T-cell (primary cell): Measurements from ENCODE around the gene SRI. TPM values are rescaled to one million over a fixed set of nuclear protein-coding genes. Genes with fewer than 3 reads are reported as not detected.

ENCODE experiments used
- ATAC-seq, 4 experiments: fragments of 200-7000 bp in 3 of 4; fragments of 150-1000 bp in 1 of 4; cut with Tn5 transposase; replicated peaks in 1 of 4; 1 replicate in 3 of 4; 2 replicates in 1 of 4; pipeline ENCODE4 v1.10.0; 2021; ENCODE audit warnings: moderate library complexity in 3 of 4, mild to moderate bottlenecking in 2 of 4, moderate number of reproducible peaks in 1 of 4
- CTCF ChIA-PET, 2 donors: fragments of 300-600 bp; sonication (Branson Sonifier 250); formaldehyde crosslinking; loops; one replicate each; lab custom pipeline; 2022; ENCODE audit warnings: antibody characterized with exemption in 2 of 2; lab: Charles Lee
- POLR2A ChIA-PET, 2 donors: fragments of 300-600 bp; sonication (Branson Sonifier 250); formaldehyde crosslinking; loops; one replicate each; lab custom pipeline; 2022; ENCODE audit warnings: antibody characterized with exemption in 2 of 2; lab: Charles Lee
- DNase-seq, 35 experiments: peaks; one replicate each; pipeline versions ENCODE4 v3.0.0 to v3.0.0-alpha.2; 2013 to 2023
- H3K27ac ChIP-seq: one replicate; pipeline ENCODE4 v1.5.1; 2013; ENCODE audit warnings: low read length
- H3K27me3 ChIP-seq, 2 experiments: replicated peaks in 1 of 2; 1 replicate in 1 of 2; 2 replicates in 1 of 2; pipeline versions ENCODE4 v1.6.1 to v1.7.0; 2013; ENCODE audit warnings: low read length in 1 of 2, mixed read lengths in 1 of 2; ENCODE audit not compliant: control insufficient read depth in 2 of 2, insufficient read depth in 2 of 2; ENCODE audit errors: extremely low read depth in 1 of 2
- H3K36me3 ChIP-seq, 2 donors: 1 replicate in 1 of 2; 2 replicates in 1 of 2; pipeline versions ENCODE4 v1.6.1 to v1.7.0; 2013; ENCODE audit warnings: low read length in 1 of 2; ENCODE audit not compliant: control insufficient read depth in 2 of 2, insufficient read depth in 1 of 2; ENCODE audit errors: extremely low read depth in 1 of 2
- H3K4me1 ChIP-seq, 2 experiments: 1 replicate in 1 of 2; 2 replicates in 1 of 2; pipeline versions ENCODE4 v1.6.1 to v1.7.0; 2013; ENCODE audit warnings: low read length in 2 of 2, mixed read lengths in 1 of 2; ENCODE audit not compliant: insufficient read depth in 2 of 2, control insufficient read depth in 1 of 2; ENCODE audit errors: extremely low read depth in 1 of 2
- H3K4me3 ChIP-seq, 2 donors: 1 replicate in 1 of 2; 2 replicates in 1 of 2; pipeline versions ENCODE4 v1.5.1 to v1.7.0; 2013; ENCODE audit warnings: mild to moderate bottlenecking in 2 of 2, low read length in 1 of 2, moderate library complexity in 1 of 2; ENCODE audit not compliant: control insufficient read depth in 1 of 2; ENCODE audit errors: extremely low read depth in 1 of 2
- H3K9me3 ChIP-seq: 2 replicates; pipeline ENCODE4 v1.7.0; 2013
- H3K27ac Mint-ChIP-seq, 2 donors: one replicate each; pipeline ENCODE4 v1.8.0; 2020 to 2021; ENCODE audit warnings: mild to moderate bottlenecking in 2 of 2, mixed read lengths in 2 of 2
- H3K27me3 Mint-ChIP-seq, 2 donors: one replicate each; pipeline ENCODE4 v1.8.0; 2021 to 2022; ENCODE audit warnings: mixed read lengths in 2 of 2
- H3K36me3 Mint-ChIP-seq: one replicate; pipeline ENCODE4 v1.8.0; 2021; ENCODE audit warnings: mixed read lengths
- H3K4me1 Mint-ChIP-seq, 3 donors: one replicate each; pipeline ENCODE4 v1.8.0; 2020 to 2022; ENCODE audit warnings: mixed read lengths in 3 of 3, mild to moderate bottlenecking in 1 of 3
- H3K4me3 Mint-ChIP-seq, 3 donors: one replicate each; pipeline ENCODE4 v1.8.0; 2020 to 2022; ENCODE audit warnings: mild to moderate bottlenecking in 3 of 3, mixed read lengths in 3 of 3, moderate library complexity in 3 of 3
- H3K9me3 Mint-ChIP-seq, 3 donors: one replicate each; pipeline ENCODE4 v1.8.0; 2020 to 2022; ENCODE audit warnings: mixed read lengths in 3 of 3
- WGBS: methylation state at CpG from one replicate; pipeline ENCODE4 v1.1.5; 2013; ENCODE audit warnings: missing lambda C conversion rate; ENCODE audit not compliant: insufficient coverage; 5-methylcytosine and 5-hydroxymethylcytosine counted together
- total RNA-seq, 35 experiments: library from RNA in 6 of 35; stranded (reverse) in 6 of 35; fragments of 120-200 nt in 1 of 35; gene quantifications; one replicate each; pipeline versions ENCODE4 v1.2.1 to v1.2.4 and lab custom pipeline; 2013 to 2026

The SRI gene
- total RNA-seq, 5 donors from 2014 or later (not counting 1 experiment from before 2014, with no cell fraction given), result 58.0 to 67.9 (median 62.8) TPM

DNA sequence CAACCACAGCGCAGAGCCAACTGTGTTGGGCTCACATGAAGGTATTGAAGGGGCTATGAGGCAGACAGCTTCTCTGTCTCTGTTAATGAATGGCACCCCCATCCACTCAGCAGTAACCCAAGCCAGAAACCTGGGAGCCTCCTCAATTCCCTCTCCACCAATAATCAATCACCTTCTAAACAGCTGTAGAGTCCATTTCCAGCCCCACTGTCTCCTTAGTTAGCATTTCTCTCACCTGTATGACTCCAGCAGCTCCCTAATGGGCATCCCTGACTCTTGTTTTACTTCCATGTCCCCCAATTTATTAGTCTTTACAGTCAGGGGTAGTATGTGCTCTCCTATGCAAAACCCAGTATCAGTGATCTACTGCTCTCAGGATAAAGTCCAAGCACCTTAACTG, 6.9 kb downstream of the SRI start:
- WGBS, result 83% methylated on average over 1 of the region's 1 CpG
- Histone ChIP-seq H3K9me3 (no peaks in the 10 kb centered on the region), H3K4me1 (peaks cover 0 to 5% of the 10 kb centered on the region in 2 experiments), H3K27me3 (no peaks in the 10 kb centered on the region), H3K36me3 (peaks cover 0 to 72% of the 10 kb centered on the region in 2 donors), H3K27ac (no peak overlapping the region), H3K4me3 (no peak overlapping the region)
- CTCF ChIA-PET, result interaction anchor here in 1 of 2 donors (1.0 kb wide), 1 partner anchor 10 kb away, joined by 3 read pairs; no protein-coding TSS in a partner anchor
- H3K4me1 Mint-ChIP-seq, result peaks cover 19 to 40% (median 29%) of the 10 kb centered on the region in 3 donors
- POLR2A ChIA-PET, result no interaction called here
- H3K27ac Mint-ChIP-seq, result no peak overlapping the region
- H3K36me3 Mint-ChIP-seq, result peaks cover 43% of the 10 kb centered on the region
- H3K9me3 Mint-ChIP-seq, result no peaks in the 10 kb centered on the region
- H3K4me3 Mint-ChIP-seq, result no peak overlapping the region
- DNase-seq, result no peak
- no peak for ATAC-seq
- no peaks in the 10 kb centered on the region for H3K27me3 Mint-ChIP-seq

GRCh38 chr7:88208521-88208920, 11.3 kb downstream of the SRI start:
- H3K9me3 Mint-ChIP-seq, result no peaks in the 10 kb centered on the region
- DNase-seq (no peak), ATAC-seq (no peak)
- no peak overlapping the region for H3K4me3 ChIP-seq
- H3K27ac Mint-ChIP-seq, result no peak overlapping the region
- POLR2A ChIA-PET, result interaction anchor here in 1 of 2 donors (0.5 kb wide), 1 partner anchor 12 kb away, joined by 4 read pairs; no protein-coding TSS in a partner anchor
- no peaks in the 10 kb centered on the region for H3K27me3 Mint-ChIP-seq
- no peak overlapping the region for H3K4me3 Mint-ChIP-seq
- CTCF ChIA-PET, result interaction anchor here in 1 of 2 donors (1.2 to 1.7 kb wide), 3 partner anchors 8 to 12 kb away, joined by 3 to 5 read pairs (median 3); no protein-coding TSS in a partner anchor
- H3K27me3 ChIP-seq, result no peaks in the 10 kb centered on the region
- H3K9me3 ChIP-seq, result no peaks in the 10 kb centered on the region
- H3K4me1 Mint-ChIP-seq, result peaks cover 0 to 8% (median 8%) of the 10 kb centered on the region in 3 donors
- H3K36me3 Mint-ChIP-seq, result peaks cover 64% of the 10 kb centered on the region
- H3K27ac ChIP-seq, result no peak overlapping the region
- H3K4me1 ChIP-seq, result no peaks in the 10 kb centered on the region
- H3K36me3 ChIP-seq, result peaks cover 3 to 70% of the 10 kb centered on the region in 2 donors
- WGBS, result no CpG with 5 or more reads among the region's 3 CpGs

- no peaks in the 10 kb centered on the region for H3K9me3 Mint-ChIP-seq
- peaks cover 0 to 5% (median 0%) of the 10 kb centered on the region in 3 donors for H3K4me1 Mint-ChIP-seq
- ChIA-PET CTCF (interaction anchor here in 1 of 2 donors (0.7 to 1.0 kb wide), 2 partner anchors 13 to 14 kb away, joined by 3 read pairs; partner anchors contain the start of gene SRI), POLR2A (no interaction called here)
- H3K27ac Mint-ChIP-seq, result no peak overlapping the region
- Histone ChIP-seq H3K9me3 (no peaks in the 10 kb centered on the region), H3K27me3 (no peaks in the 10 kb centered on the region), H3K4me3 (no peak overlapping the region), H3K36me3 (peaks cover 6 to 57% of the 10 kb centered on the region in 2 donors), H3K27ac (no peak overlapping the region), H3K4me1 (no peaks in the 10 kb centered on the region)
- DNase-seq (no peak), ATAC-seq (no peak)
- no peaks in the 10 kb centered on the region for H3K27me3 Mint-ChIP-seq
- no peak overlapping the region for H3K4me3 Mint-ChIP-seq
- peaks cover 59% of the 10 kb centered on the region for H3K36me3 Mint-ChIP-seq
- WGBS, result no CpG with 5 or more reads among the region's 4 CpGs
Observed at GRCh38 chr7:88206254-88206653, 13.6 kb downstream of the SRI start.

DNA sequence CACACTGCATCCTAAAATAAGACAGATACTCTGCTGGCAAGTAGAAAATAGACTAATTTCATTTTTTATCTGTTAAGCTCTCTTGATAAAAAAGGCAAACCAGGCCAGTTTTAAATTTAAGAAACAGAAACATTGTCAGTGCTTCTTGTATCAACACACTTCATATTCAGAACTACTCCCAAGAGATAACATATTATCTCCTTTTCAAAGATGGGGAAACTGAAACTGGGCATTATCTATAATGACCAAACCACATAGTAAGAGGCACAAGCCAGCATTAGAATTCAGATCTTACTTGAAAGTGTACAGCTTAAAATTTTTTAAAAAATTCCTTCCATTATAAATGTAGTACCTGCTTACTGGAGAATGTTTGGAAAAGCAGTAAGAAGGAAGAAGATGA, 14.7 kb downstream of the SRI start:
- Mint-ChIP-seq H3K27me3 (no peaks in the 10 kb centered on the region), H3K36me3 (peaks cover 61% of the 10 kb centered on the region), H3K4me3 (no peak overlapping the region), H3K9me3 (no peaks in the 10 kb centered on the region), H3K27ac (no peak overlapping the region), H3K4me1 (peaks cover 0 to 5% (median 0%) of the 10 kb centered on the region in 3 donors)
- H3K4me1 ChIP-seq, result no peaks in the 10 kb centered on the region
- ChIA-PET POLR2A (no interaction called here), CTCF (interaction anchor here in 1 of 2 donors (1.0 kb wide), 1 partner anchor 15 kb away, joined by 3 read pairs; the partner anchor contains the start of gene SRI)
- no peak overlapping the region for H3K27ac ChIP-seq
- ATAC-seq, result no peak
- no peaks in the 10 kb centered on the region for H3K9me3 ChIP-seq
- H3K36me3 ChIP-seq, result peaks cover 6 to 55% of the 10 kb centered on the region in 2 donors
- no peak overlapping the region for H3K4me3 ChIP-seq
- no peak for DNase-seq
- no peaks in the 10 kb centered on the region for H3K27me3 ChIP-seq

DNA sequence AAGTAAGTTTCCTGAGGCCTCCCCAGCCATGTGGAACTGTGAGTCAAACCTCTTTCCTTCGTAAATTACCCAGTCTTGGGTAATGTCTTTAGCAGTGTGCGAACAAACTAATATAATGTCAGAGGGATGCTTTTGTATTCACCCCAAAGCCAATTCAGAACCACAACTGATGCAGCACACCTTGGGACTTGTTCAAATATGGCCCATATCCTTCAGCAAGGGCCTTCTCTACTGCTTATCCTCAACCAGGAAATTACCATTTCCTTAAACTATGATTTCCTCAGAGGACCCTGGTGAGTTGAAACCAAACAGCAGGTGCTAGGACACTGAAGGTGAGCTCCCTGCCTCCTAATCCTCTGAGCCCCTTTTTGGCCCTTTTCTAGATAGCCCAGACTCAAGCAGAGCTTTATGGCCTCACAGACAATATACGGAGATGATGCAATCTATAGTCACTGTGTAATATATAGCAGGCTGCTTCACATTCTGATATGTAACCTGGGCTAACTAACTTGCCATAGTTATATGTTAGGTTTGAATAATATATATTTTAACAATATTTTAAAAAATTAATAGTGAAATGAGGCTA, 15.2 kb downstream of the SRI start:
- no CpG with 5 or more reads among the region's 3 CpGs for WGBS
- H3K9me3 Mint-ChIP-seq, result no peaks in the 10 kb centered on the region
- H3K4me1 ChIP-seq, result no peaks in the 10 kb centered on the region
- DNase-seq (no peak), ATAC-seq (no peak)
- H3K27me3 ChIP-seq, result no peaks in the 10 kb centered on the region
- H3K36me3 Mint-ChIP-seq, result peaks cover 56% of the 10 kb centered on the region
- H3K4me1 Mint-ChIP-seq, result peaks cover 0 to 5% (median 0%) of the 10 kb centered on the region in 3 donors
- POLR2A ChIA-PET, result no interaction called here
- no peaks in the 10 kb centered on the region for H3K9me3 ChIP-seq
- H3K27me3 Mint-ChIP-seq, result no peaks in the 10 kb centered on the region
- peaks cover 6 to 49% of the 10 kb centered on the region in 2 donors for H3K36me3 ChIP-seq
- H3K4me3 Mint-ChIP-seq, result no peak overlapping the region
- peak overlapping the region in 1 of 2 donors; percentile 22 for H3K27ac Mint-ChIP-seq
- CTCF ChIA-PET, result no interaction called here
- H3K4me3 ChIP-seq, result no peak overlapping the region
- H3K27ac ChIP-seq, result no peak overlapping the region

GRCh38 chr7:88203401-88203800, 16.4 kb downstream of the SRI start:
- DNase-seq (no peak), ATAC-seq (no peak)
- no peak overlapping the region for H3K4me3 ChIP-seq
- no peaks in the 10 kb centered on the region for H3K9me3 Mint-ChIP-seq
- H3K36me3 Mint-ChIP-seq, result peaks cover 49% of the 10 kb centered on the region
- CTCF ChIA-PET, result interaction anchor here in 1 of 2 donors (1.0 kb wide), 1 partner anchor 9 kb away, joined by 3 read pairs; no protein-coding TSS in a partner anchor
- 100% methylated on average over 1 of the region's 4 CpGs for WGBS
- H3K27ac Mint-ChIP-seq, result no peak overlapping the region
- peaks cover 0 to 5% (median 0%) of the 10 kb centered on the region in 3 donors for H3K4me1 Mint-ChIP-seq
- H3K4me1 ChIP-seq, result no peaks in the 10 kb centered on the region
- no peak overlapping the region for H3K4me3 Mint-ChIP-seq
- no peaks in the 10 kb centered on the region for H3K27me3 ChIP-seq
- H3K36me3 ChIP-seq, result peaks cover 6 to 38% of the 10 kb centered on the region in 2 donors
- H3K27ac ChIP-seq, result no peak overlapping the region
- POLR2A ChIA-PET, result interaction anchor here (0.7 to 0.8 kb wide), 2 partner anchors 9 to 1039 kb away, joined by 3 read pairs; no protein-coding TSS in a partner anchor
- no peaks in the 10 kb centered on the region for H3K9me3 ChIP-seq
- no peaks in the 10 kb centered on the region for H3K27me3 Mint-ChIP-seq
